HUES64 (cell line): ENCODE data around the gene PDP2.
"Not testable (repeated sequence)": the region's sequence is repeated elsewhere in the genome, so short reads cannot be mapped to it uniquely, and the experiment has no call there.

Source experiments
- H3K27ac ChIP-seq: 2 replicates; pipeline ENCODE4 v1.7.0; 2013; ENCODE audit warnings: low read depth, low read length, inconsistent platforms
- H3K27me3 ChIP-seq: 2 replicates; pipeline ENCODE4 v1.6.1; 2013; ENCODE audit warnings: mild to moderate bottlenecking, low read length; ENCODE audit not compliant: insufficient read depth
- H3K36me3 ChIP-seq: 2 replicates; pipeline ENCODE4 v1.6.1; 2013; ENCODE audit warnings: mild to moderate bottlenecking, low read length; ENCODE audit not compliant: insufficient read depth
- H3K4me1 ChIP-seq: 2 replicates; pipeline ENCODE4 v1.6.1; 2013; ENCODE audit warnings: mild to moderate bottlenecking, low read length, moderate library complexity; ENCODE audit not compliant: insufficient read depth
- H3K4me3 ChIP-seq: 2 replicates; pipeline ENCODE4 v1.5.1; 2013; ENCODE audit warnings: mild to moderate bottlenecking, low read length, moderate library complexity
- H3K9ac ChIP-seq: 2 replicates; pipeline ENCODE4 v1.6.1; 2013; ENCODE audit warnings: mild to moderate bottlenecking, low read depth, low read length
- H3K9me3 ChIP-seq: 2 replicates; pipeline ENCODE4 v1.6.1; 2013; ENCODE audit warnings: low read depth, low read length; ENCODE audit not compliant: insufficient read depth
- WGBS: fragments of 150-250, 120-280 bp; methylation state at CpG from one replicate; pipeline ENCODE4 v1.1.7; 2013; ENCODE audit warnings: missing lambda C conversion rate; 5-methylcytosine and 5-hydroxymethylcytosine counted together

The PDP2 gene

GRCh38 chr16:66933776-66934137 is 53.4 kb downstream of the PDP2 start:
- Histone ChIP-seq H3K9me3 (no peaks in the 10 kb centered on the region), H3K9ac (peak overlapping the region; percentile 75), H3K36me3 (no peaks in the 10 kb centered on the region), H3K27me3 (peaks cover 13% of the 10 kb centered on the region), H3K4me3 (peak overlapping the region; percentile 86), H3K27ac (no peak overlapping the region), H3K4me1 (peaks cover 4% of the 10 kb centered on the region; the same call in 1 of the 2 replicates)
- 6% methylated on average over 12 of the region's 12 CpGs for WGBS

DNA sequence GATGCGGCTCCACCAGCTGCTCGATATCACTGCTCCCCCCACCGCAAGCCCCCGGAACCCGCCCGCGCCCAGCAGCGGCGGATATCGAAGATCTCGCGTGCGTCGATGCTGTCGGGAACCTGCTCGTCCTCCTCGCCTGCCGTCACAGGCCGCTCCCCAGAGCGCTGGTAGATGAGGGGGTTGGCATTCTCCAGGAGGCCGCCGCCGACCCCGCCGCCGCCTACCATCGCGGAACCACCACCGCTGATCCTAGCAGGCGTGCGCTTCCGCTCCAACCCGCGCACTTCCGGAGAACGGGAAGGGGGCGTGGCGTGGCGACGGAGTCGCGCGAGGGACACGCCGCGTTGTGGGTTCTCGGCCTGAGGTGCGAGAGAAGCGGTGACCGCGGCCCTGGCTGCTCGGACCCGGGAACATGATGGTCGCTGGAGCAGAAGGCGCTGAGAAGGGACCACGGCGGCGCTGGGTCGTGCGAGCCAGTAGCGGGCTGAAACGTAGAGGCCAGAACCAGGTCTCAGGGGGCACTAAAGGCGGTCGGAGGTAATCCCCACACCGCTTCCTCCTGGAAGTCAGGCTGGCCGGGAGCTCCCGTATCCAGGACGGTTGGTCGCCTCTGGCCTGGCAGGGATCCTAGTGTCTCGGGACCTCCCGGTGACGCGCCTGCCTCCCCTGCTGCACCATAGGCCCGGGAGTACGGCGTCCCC is 54.0 kb downstream of the PDP2 start, which contains the start of gene CIAO2B:
TSS of gene CIAO2B (minus strand) at position 265 of the 701 bp plus-strand sequence. CDS start at position 227, 38 bp downstream.
- Histone ChIP-seq H3K9ac (peak within 1 kb of the TSS; percentile 75), H3K27me3 (peaks cover 13% of the 10 kb centered on the region), H3K4me3 (peak within 1 kb of the TSS; percentile 86), H3K4me1 (peaks cover 4% of the 10 kb centered on the region; the same call in 1 of the 2 replicates), H3K27ac (no peak within 1 kb of the TSS), H3K36me3 (0 out of 2 replicates have a peak, but pooled peaks cover 2% of the 10 kb centered on the region), H3K9me3 (no peaks in the 10 kb centered on the region)
- under 1% methylated on average over 76 of the region's 76 CpGs for WGBS

DNA sequence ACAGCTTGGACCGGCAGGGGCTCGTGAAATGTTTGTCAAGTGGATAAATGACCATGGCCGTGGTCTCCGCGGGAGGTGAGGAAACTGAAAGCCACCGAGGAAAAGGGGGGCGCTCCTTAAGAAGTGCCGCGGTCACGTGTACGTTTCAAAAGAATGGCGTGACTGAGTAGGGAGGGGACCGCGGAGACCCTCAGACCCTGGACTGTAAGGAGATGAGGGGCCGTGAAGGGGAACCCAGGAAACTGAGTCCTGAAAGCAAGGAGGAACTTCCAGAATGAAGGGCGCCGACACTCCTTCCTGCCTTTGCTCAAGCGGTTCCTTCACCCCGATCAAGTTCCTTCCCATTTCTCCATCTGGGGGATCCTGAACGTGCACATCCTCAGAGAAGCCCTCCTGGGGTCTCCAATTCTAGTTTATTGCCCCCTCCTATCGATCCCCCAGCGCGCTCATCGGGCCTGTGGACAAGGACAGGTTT is 54.6 kb downstream of the PDP2 start:
- not testable (repeated sequence) for H3K27ac ChIP-seq, H3K9me3 ChIP-seq, H3K4me1 ChIP-seq, H3K36me3 ChIP-seq
- H3K9ac ChIP-seq = peak overlapping the region; percentile 75
- WGBS = 6% methylated on average over 21 of the region's 24 CpGs
- H3K4me3 ChIP-seq = peak overlapping the region; percentile 86
- peaks cover 13% of the 10 kb centered on the region for H3K27me3 ChIP-seq

DNA sequence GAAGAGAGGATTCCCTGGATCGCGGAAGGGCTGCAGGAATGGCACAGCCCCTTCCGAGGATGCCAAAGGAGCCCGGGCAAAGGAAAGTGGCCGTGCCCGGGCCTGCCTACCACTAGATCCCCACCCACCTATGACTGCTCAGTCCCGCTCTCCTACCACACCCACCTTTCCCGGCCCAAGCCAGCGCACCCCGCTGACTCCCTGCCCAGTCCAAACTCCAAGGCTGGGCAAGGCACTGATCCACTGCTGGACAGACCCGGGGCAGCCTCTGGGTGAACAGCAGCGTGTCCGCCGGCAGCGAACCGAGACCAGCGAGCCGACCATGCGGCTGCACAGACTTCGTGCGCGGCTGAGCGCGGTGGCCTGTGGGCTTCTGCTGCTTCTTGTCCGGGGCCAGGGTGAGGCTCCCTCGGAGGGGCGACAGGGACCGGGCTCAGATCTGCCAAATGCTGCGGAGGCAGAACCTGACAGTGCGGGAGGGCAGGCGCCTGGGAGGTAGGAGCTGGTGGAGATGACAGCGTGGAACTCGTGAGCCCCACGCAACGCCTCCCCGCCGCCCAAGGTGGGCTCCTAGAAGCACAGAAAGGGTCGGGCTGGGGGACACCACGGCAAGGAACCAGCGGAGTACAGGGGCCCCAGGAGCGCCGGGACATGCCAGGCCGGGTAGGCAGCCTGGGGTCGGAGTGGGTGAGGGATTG is 55.1 kb downstream of the PDP2 start, which contains the start of gene CES2:
TSS of gene CES2 (plus strand) at position 203 of the 698 bp plus-strand sequence. CDS start at position 323, 120 bp downstream.
- Histone ChIP-seq H3K9me3 (no peaks in the 10 kb centered on the region), H3K9ac (peak within 1 kb of the TSS; percentile 75), H3K36me3 (peaks cover 6% of the 10 kb centered on the region; the same call in 1 of the 2 replicates), H3K27ac (no peak within 1 kb of the TSS), H3K27me3 (peaks cover 13% of the 10 kb centered on the region), H3K4me1 (peaks cover 4% of the 10 kb centered on the region; the same call in 1 of the 2 replicates), H3K4me3 (peak within 1 kb of the TSS; percentile 86)
- WGBS = 62% methylated on average over 44 of the region's 44 CpGs

- WGBS = 95% methylated on average over 6 of the region's 6 CpGs
- no peak overlapping the region for H3K9ac ChIP-seq
- no peak overlapping the region for H3K4me3 ChIP-seq
- H3K4me1 ChIP-seq = peaks cover 4% of the 10 kb centered on the region; the same call in 1 of the 2 replicates
- no peaks in the 10 kb centered on the region for H3K9me3 ChIP-seq
- peaks cover 13% of the 10 kb centered on the region for H3K27me3 ChIP-seq
- H3K36me3 ChIP-seq = peaks cover 15% of the 10 kb centered on the region
- no peak overlapping the region for H3K27ac ChIP-seq
Observed at GRCh38 chr16:66936462-66936861, 56.1 kb downstream of the PDP2 start.

- H3K9ac ChIP-seq = no peak overlapping the region
- peaks cover 13% of the 10 kb centered on the region for H3K27me3 ChIP-seq
- no peak overlapping the region for H3K4me3 ChIP-seq
- H3K4me1 ChIP-seq = peaks cover 4% of the 10 kb centered on the region; the same call in 1 of the 2 replicates
- H3K9me3 ChIP-seq = no peaks in the 10 kb centered on the region
- H3K27ac ChIP-seq = no peak overlapping the region
- H3K36me3 ChIP-seq = peaks cover 21% of the 10 kb centered on the region
- 95% methylated on average over 3 of the region's 4 CpGs for WGBS
Observed at GRCh38 chr16:66936889-66937554, 56.7 kb downstream of the PDP2 start.

GRCh38 chr16:66937725-66938337 is 57.5 kb downstream of the PDP2 start:
- peaks cover 13% of the 10 kb centered on the region for H3K27me3 ChIP-seq
- no peaks in the 10 kb centered on the region for H3K9me3 ChIP-seq
- no peak overlapping the region for H3K4me3 ChIP-seq
- H3K36me3 ChIP-seq = peaks cover 29% of the 10 kb centered on the region
- H3K27ac ChIP-seq = no peak overlapping the region
- H3K4me1 ChIP-seq = peaks cover 4% of the 10 kb centered on the region; the same call in 1 of the 2 replicates
- 96% methylated on average over 10 of the region's 10 CpGs for WGBS
- H3K9ac ChIP-seq = no peak overlapping the region

DNA sequence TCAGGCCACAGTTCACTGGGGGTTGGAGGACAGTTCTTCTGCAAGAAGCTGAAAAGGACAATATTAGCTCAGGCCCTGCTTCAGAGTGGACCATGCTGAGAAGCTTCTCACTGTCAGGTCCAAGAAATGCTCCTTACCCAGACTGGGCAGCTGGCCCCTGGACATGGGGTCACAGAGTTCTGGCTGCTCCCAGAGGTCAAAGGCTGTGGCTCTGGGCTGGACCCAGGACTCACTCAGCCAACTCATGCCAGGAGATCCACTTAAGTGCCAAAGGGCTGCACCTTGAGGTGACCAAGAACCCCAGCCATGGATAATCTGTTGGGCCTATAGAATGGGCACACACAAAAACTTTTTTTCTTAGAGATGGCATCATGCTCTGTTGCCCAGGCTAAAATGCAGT is 59.1 kb downstream of the PDP2 start:
- Histone ChIP-seq H3K4me1 (no peaks in the 10 kb centered on the region), H3K9me3 (no peaks in the 10 kb centered on the region), H3K4me3 (no peak overlapping the region), H3K27ac (no peak overlapping the region), H3K27me3 (peaks cover 13% of the 10 kb centered on the region), H3K9ac (no peak overlapping the region), H3K36me3 (peaks cover 38% of the 10 kb centered on the region)

DNA sequence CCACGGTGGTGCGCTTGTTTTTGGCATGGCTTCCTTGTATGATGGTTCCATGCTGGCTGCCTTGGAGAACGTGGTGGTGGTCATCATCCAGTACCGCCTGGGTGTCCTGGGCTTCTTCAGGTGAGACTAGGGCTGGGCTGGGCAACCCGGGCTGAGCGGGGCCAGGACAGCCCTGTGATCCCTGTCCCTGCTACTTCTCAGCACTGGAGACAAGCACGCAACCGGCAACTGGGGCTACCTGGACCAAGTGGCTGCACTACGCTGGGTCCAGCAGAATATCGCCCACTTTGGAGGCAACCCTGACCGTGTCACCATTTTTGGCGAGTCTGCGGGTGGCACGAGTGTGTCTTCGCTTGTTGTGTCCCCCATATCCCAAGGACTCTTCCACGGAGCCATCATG is 59.9 kb downstream of the PDP2 start:
- Histone ChIP-seq H3K27ac (no peak overlapping the region), H3K9me3 (no peaks in the 10 kb centered on the region), H3K9ac (no peak overlapping the region), H3K27me3 (peaks cover 9% of the 10 kb centered on the region), H3K4me1 (no peaks in the 10 kb centered on the region), H3K36me3 (peaks cover 38% of the 10 kb centered on the region), H3K4me3 (no peak overlapping the region)
- 95% methylated on average over 16 of the region's 16 CpGs for WGBS
